ENCODE measurements around the gene PLCB4.

PLCB4 gene

GRCh38 chr20:9103955-9104354 is 35.1 kb downstream of the PLCB4 start:
- DNase-seq (ENCODE audit: low spot score) = no peak

- no peak for DNase-seq (ENCODE audit: low spot score)
These were observed 39.4 kb downstream of the PLCB4 start for GRCh38 chr20:9108260-9108659.

- DNase-seq (ENCODE audit: low spot score) = no peak
These were observed 40.7 kb downstream of the PLCB4 start for GRCh38 chr20:9109566-9109965.

- no peak for DNase-seq (ENCODE audit: low spot score)
These were observed 41.5 kb downstream of the PLCB4 start for GRCh38 chr20:9110365-9110764.

GRCh38 chr20:9110916-9111432 is 42.1 kb downstream of the PLCB4 start:
- no peak for DNase-seq (ENCODE audit: low spot score)

GRCh38 chr20:9112541-9113515 is 43.9 kb downstream of the PLCB4 start:
- DNase-seq (ENCODE audit: low spot score) = peak; percentile 26

GRCh38 chr20:9114709-9115108 is 45.8 kb downstream of the PLCB4 start:
- DNase-seq (ENCODE audit: low spot score) = no peak

GRCh38 chr20:9117548-9117947 is 48.7 kb downstream of the PLCB4 start:
- DNase-seq (ENCODE audit: low spot score) = no peak

- no peak for DNase-seq (ENCODE audit: low spot score)
These were observed 50.9 kb downstream of the PLCB4 start for GRCh38 chr20:9119776-9120175.

- DNase-seq (ENCODE audit: low spot score) = no peak
These were observed 52.3 kb downstream of the PLCB4 start for GRCh38 chr20:9121211-9121610.

- DNase-seq (ENCODE audit: low spot score) = no peak
These were observed 53.7 kb downstream of the PLCB4 start for GRCh38 chr20:9122571-9122970.

- no peak for DNase-seq (ENCODE audit: low spot score)
These were observed 57.6 kb downstream of the PLCB4 start for GRCh38 chr20:9126527-9126926.

- no peak for DNase-seq (ENCODE audit: low spot score)
These were observed 59.7 kb downstream of the PLCB4 start for GRCh38 chr20:9128568-9128967.

GRCh38 chr20:9129756-9130155 is 60.9 kb downstream of the PLCB4 start:
- DNase-seq (ENCODE audit: low spot score) = no peak

- DNase-seq (ENCODE audit: low spot score) = no peak
These were observed 61.6 kb downstream of the PLCB4 start for GRCh38 chr20:9130521-9130920.

GRCh38 chr20:9131841-9132240 is 63.0 kb downstream of the PLCB4 start:
- no peak for DNase-seq (ENCODE audit: low spot score)

- no peak for DNase-seq (ENCODE audit: low spot score)
These were observed 65.5 kb downstream of the PLCB4 start for GRCh38 chr20:9134346-9134745.

GRCh38 chr20:9136114-9136513 is 67.2 kb downstream of the PLCB4 start:
- DNase-seq (ENCODE audit: low spot score) = no peak

- DNase-seq (ENCODE audit: low spot score) = no peak
These were observed 68.1 kb downstream of the PLCB4 start for GRCh38 chr20:9137001-9137400.

GRCh38 chr20:9139106-9139833 is 70.4 kb downstream of the PLCB4 start:
- no peak for DNase-seq (ENCODE audit: low spot score)

GRCh38 chr20:9140162-9140760 is 71.4 kb downstream of the PLCB4 start:
- no peak for DNase-seq (ENCODE audit: low spot score)

- DNase-seq (ENCODE audit: low spot score) = no peak
These were observed 72.2 kb downstream of the PLCB4 start for GRCh38 chr20:9141070-9141469.

GRCh38 chr20:9141921-9142320 is 73.0 kb downstream of the PLCB4 start:
- DNase-seq (ENCODE audit: low spot score) = no peak

Data from hepatic stellate cell (primary cell).